A549 (cell line): ENCODE results near the gene GSTM3.
"Not testable (repeated sequence)": the region's sequence is repeated elsewhere in the genome, so short reads cannot be mapped to it uniquely, and the experiment has no call there.

ENCODE experiments used
- EHMT2 ChIP-seq: fragments of 200-600 bp; sonication (generic); IDR thresholded peaks from 2 replicates; pipeline ENCODE4 v1.6.1; 2016; ENCODE audit warnings: antibody characterized with exemption, low read depth, mild to moderate bottlenecking, moderate library complexity
- HDAC2 ChIP-seq: fragments of 200-600 bp; sonication (generic); IDR thresholded peaks from 2 replicates; pipeline ENCODE4 v1.6.1; 2016
- JUN ChIP-seq, 2 experiments: fragments of >200 bp; sonication (Bioruptor Twin); formaldehyde crosslinking; IDR thresholded peaks; 2 replicates in 1 of 2; 3 replicates in 1 of 2; pipeline ENCODE4 v1.6.1; 2016 to 2017
- JUNB ChIP-seq: fragments of >200 bp; sonication (Bioruptor Twin); formaldehyde crosslinking; IDR thresholded peaks from 2 replicates; pipeline ENCODE4 v1.6.1; 2016
- POLR2A ChIP-seq: IDR thresholded peaks from 2 replicates; pipeline ENCODE4 v1.6.1; 2012; ENCODE audit warnings: mild to moderate bottlenecking, low read length
- SMC3 ChIP-seq: fragments of >200 bp; sonication (Bioruptor Twin); formaldehyde crosslinking; IDR thresholded peaks from 3 replicates; pipeline ENCODE4 v1.6.1; 2018; ENCODE audit warnings: inconsistent platforms
- ZNF302 ChIP-seq: fragments of 250-450 bp; sonication (Bioruptor Pico); IDR thresholded peaks from 2 replicates; pipeline ENCODE4 v1.9.0; 2021; ENCODE audit warnings: inconsistent platforms, mild to moderate bottlenecking, moderate library complexity
- TF ChIP-seq, protein P1 (sequence below): fragments of >200 bp; sonication (Bioruptor Twin); formaldehyde crosslinking; IDR thresholded peaks from 3 replicates; pipeline ENCODE4 v1.5.1; 2016

DNA sequence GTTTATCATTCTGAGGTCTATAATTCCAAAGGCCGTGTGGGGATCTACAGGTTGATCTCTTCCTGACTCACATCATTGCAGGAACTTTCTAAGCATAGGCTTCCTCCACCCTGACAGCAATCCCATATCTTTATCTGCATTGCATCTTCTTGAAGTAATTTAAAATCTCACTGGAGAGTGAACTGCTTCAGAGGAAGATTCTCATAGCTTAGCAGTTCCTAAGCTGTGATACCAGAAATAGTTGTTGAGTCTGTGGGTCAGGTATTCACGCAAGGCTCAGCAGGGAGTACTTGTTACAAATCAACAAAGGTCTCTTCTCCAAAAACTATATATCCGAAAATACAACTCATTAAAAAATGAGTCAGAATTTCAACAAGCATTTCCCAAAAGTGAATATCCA, 45.7 kb downstream of the GSTM3 start:
- not testable (repeated sequence) for TF ChIP-seq HDAC2; POLR2A; JUNB; JUN (IDR thresholded peaks at IDR 0.05); SMC3; ZNF302 (CRISPR knock-in tag); EHMT2
- TF ChIP-seq, protein P1, sequence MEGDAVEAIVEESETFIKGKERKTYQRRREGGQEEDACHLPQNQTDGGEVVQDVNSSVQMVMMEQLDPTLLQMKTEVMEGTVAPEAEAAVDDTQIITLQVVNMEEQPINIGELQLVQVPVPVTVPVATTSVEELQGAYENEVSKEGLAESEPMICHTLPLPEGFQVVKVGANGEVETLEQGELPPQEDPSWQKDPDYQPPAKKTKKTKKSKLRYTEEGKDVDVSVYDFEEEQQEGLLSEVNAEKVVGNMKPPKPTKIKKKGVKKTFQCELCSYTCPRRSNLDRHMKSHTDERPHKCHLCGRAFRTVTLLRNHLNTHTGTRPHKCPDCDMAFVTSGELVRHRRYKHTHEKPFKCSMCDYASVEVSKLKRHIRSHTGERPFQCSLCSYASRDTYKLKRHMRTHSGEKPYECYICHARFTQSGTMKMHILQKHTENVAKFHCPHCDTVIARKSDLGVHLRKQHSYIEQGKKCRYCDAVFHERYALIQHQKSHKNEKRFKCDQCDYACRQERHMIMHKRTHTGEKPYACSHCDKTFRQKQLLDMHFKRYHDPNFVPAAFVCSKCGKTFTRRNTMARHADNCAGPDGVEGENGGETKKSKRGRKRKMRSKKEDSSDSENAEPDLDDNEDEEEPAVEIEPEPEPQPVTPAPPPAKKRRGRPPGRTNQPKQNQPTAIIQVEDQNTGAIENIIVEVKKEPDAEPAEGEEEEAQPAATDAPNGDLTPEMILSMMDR = not testable (repeated sequence)
